Measurements from ENCODE around the gene CHMP2A.
A peak's percentile ranks its signal among the peaks of the same experiment; 100 is the strongest.

CHMP2A gene

DNA sequence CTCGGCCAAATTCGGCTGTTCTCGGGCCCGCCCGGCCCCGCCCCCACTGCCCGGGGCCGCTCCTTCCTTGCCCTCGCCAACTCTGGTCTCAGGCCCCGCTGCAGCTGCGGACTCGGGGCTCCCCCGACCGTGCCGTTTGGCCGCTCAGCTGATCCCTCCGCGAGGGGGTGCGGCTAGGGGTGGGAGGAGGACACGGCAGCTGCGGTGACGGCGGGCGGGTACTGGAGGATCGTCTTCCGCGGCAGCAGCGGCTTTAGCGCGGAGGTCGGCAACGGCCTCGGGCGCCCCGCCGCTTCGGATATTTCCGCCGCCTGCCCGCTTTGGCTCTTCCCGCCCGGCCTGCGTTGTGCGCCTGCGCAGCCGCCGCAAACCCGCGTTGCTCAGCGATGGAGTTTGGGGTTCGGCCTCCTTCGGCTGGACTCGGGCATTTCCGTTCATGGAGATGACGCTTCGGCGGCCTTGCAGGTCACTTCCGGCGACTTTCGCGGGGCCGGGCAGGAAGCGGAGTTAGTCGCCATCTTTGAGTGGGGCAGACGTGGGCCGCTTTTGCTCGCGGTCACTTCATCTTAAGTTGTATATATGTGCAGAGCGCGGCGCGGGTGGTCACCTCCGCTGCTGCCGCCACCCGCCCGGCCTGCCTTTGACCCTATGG lies 3.8 kb upstream of the CHMP2A start:
- POLR2A ChIA-PET (ENCODE audit: low non-redundant PET): interaction anchor here (0.9 to 1.0 kb wide), 2 partner anchors 15 kb away, joined by 4 to 6 read pairs; partner anchors contain the start of gene TRIM28
- CTCF ChIA-PET: interaction anchor here (0.6 kb wide), 1 partner anchor 40 kb away, joined by 3 read pairs; no protein-coding TSS in a partner anchor
- no peak for TF ChIP-seq CTCF (conservative IDR thresholded peaks at IDR 0.05; ENCODE audit: low read depth)
- H3K27ac ChIP-seq: peak overlapping the region; percentile 100
- peak; percentile 94 for DNase-seq (ENCODE audit: low spot score)

GRCh38 chr19:58558066-58558622 lies 3.2 kb upstream of the CHMP2A start, which contains the start of gene UBE2M:
TSS of gene UBE2M (minus strand) at chr19:58558611. CDS start at chr19:58558381, 230 bp downstream.
- peak within 1 kb of the TSS; percentile 100 for H3K27ac ChIP-seq
- POLR2A ChIA-PET (ENCODE audit: low non-redundant PET): interaction anchor here (0.9 kb wide), 1 partner anchor 14 kb away, joined by 4 read pairs; the partner anchor contains the start of gene TRIM28
- DNase-seq (ENCODE audit: low spot score): no peak
- CTCF ChIA-PET: interaction anchor here (0.6 to 0.7 kb wide), 2 partner anchors 8 to 40 kb away, joined by 3 to 5 read pairs; no protein-coding TSS in a partner anchor
- TF ChIP-seq CTCF (conservative IDR thresholded peaks at IDR 0.05; ENCODE audit: low read depth): no peak

GRCh38 chr19:58557221-58558065 lies 2.5 kb upstream of the CHMP2A start:
- ChIA-PET CTCF (interaction anchor here (0.7 kb wide), 1 partner anchor 9 kb away, joined by 5 read pairs; no protein-coding TSS in a partner anchor), POLR2A (ENCODE audit: low non-redundant PET) (interaction anchor here (0.9 to 1.2 kb wide), 2 partner anchors 14 kb away, joined by 3 to 4 read pairs; partner anchors contain the start of gene TRIM28)
- no peak for TF ChIP-seq CTCF (conservative IDR thresholded peaks at IDR 0.05; ENCODE audit: low read depth)
- H3K27ac ChIP-seq: peak overlapping the region; percentile 100
- no peak for DNase-seq (ENCODE audit: low spot score)

GRCh38 chr19:58556622-58557220 lies 1.8 kb upstream of the CHMP2A start:
- no peak for TF ChIP-seq CTCF (conservative IDR thresholded peaks at IDR 0.05; ENCODE audit: low read depth)
- CTCF ChIA-PET: no interaction called here
- no peak for DNase-seq (ENCODE audit: low spot score)
- POLR2A ChIA-PET (ENCODE audit: low non-redundant PET): interaction anchor here (1.2 kb wide), 1 partner anchor 13 kb away, joined by 3 read pairs; no protein-coding TSS in a partner anchor
- H3K27ac ChIP-seq: peak overlapping the region; percentile 100

- H3K27ac ChIP-seq: peak overlapping the region; percentile 100
- ChIA-PET POLR2A (ENCODE audit: low non-redundant PET) (interaction anchor here (1.4 to 1.7 kb wide), 2 partner anchors 36 to 42 kb away, joined by 4 to 5 read pairs; partner anchors contain the start of gene ZBTB45), CTCF (interaction anchor here (0.5 kb wide), 1 partner anchor 36 kb away, joined by 3 read pairs; no protein-coding TSS in a partner anchor)
- TF ChIP-seq CTCF (conservative IDR thresholded peaks at IDR 0.05; ENCODE audit: low read depth): no peak
- DNase-seq (ENCODE audit: low spot score): no peak
Observed at GRCh38 chr19:58555920-58556621, 1.2 kb upstream of the CHMP2A start.

Data from RWPE1 (cell line).